NCI-H446 (cell line): ENCODE results near the gene MGMT.
"Not testable (repeated sequence)": the region's sequence is repeated elsewhere in the genome, so short reads cannot be mapped to it uniquely, and the experiment has no call there.

ENCODE experiments used
- DNase-seq, 2 experiments: peaks; one replicate each; lab custom pipeline; 2025; lab: John Stamatoyannopoulos, UW

The MGMT gene

GRCh38 chr10:129466703-129467358 is at the start of gene MGMT:
Gene MGMT (plus strand): TSS chr10:129467241.
- DNase-seq, result peak in 1 of 2 experiments; percentile 4

GRCh38 chr10:129417870-129418269 is 49.2 kb upstream of the MGMT start:
- no peak for DNase-seq

GRCh38 chr10:129418496-129419225 is 48.4 kb upstream of the MGMT start:
- no peak for DNase-seq

GRCh38 chr10:129419397-129419796 is 47.6 kb upstream of the MGMT start:
- DNase-seq, result no peak

- no peak for DNase-seq
These were observed 45.5 kb upstream of the MGMT start for GRCh38 chr10:129421399-129422010.

GRCh38 chr10:129424978-129425377 is 42.1 kb upstream of the MGMT start:
- DNase-seq, result no peak

- no peak for DNase-seq
These were observed 40.4 kb upstream of the MGMT start for GRCh38 chr10:129426606-129427005.

- no peak for DNase-seq
These were observed 33.8 kb upstream of the MGMT start for GRCh38 chr10:129433266-129433665.

- not testable (repeated sequence) for DNase-seq
These were observed 31.3 kb upstream of the MGMT start for GRCh38 chr10:129435724-129436123.

- no peak for DNase-seq
These were observed 29.0 kb upstream of the MGMT start for GRCh38 chr10:129438024-129438423.

- DNase-seq, result no peak
These were observed 26.8 kb upstream of the MGMT start for GRCh38 chr10:129440247-129440646.

- DNase-seq, result no peak
These were observed 26.2 kb upstream of the MGMT start for GRCh38 chr10:129440722-129441316.

- no peak for DNase-seq
These were observed 25.6 kb upstream of the MGMT start for GRCh38 chr10:129441372-129442009.

- DNase-seq, result no peak
These were observed 24.2 kb upstream of the MGMT start for GRCh38 chr10:129442866-129443265.

GRCh38 chr10:129444359-129444758 is 22.7 kb upstream of the MGMT start:
- DNase-seq, result no peak

GRCh38 chr10:129445436-129446182 is 21.4 kb upstream of the MGMT start:
- no peak for DNase-seq

GRCh38 chr10:129446183-129446581 is 20.9 kb upstream of the MGMT start:
- DNase-seq, result no peak

GRCh38 chr10:129447486-129447885 is 19.6 kb upstream of the MGMT start:
- no peak for DNase-seq

- DNase-seq, result no peak
These were observed 19.0 kb upstream of the MGMT start for GRCh38 chr10:129448086-129448485.

GRCh38 chr10:129448539-129448938 is 18.5 kb upstream of the MGMT start:
- no peak for DNase-seq

- DNase-seq, result no peak
These were observed 17.1 kb upstream of the MGMT start for GRCh38 chr10:129449893-129450292.

- DNase-seq, result no peak
These were observed 16.6 kb upstream of the MGMT start for GRCh38 chr10:129450391-129450790.
